ENCODE data around the gene AHCTF1. TPM values are rescaled to one million over a fixed set of nuclear protein-coding genes. Genes with fewer than 3 reads are reported as not detected.

The AHCTF1 gene
- total and polyA plus RNA-seq, 2 donors (not counting 3 experiments of a cell fraction or from before 2014, with no cell fraction given) = 5.5 to 32.1 TPM

DNA sequence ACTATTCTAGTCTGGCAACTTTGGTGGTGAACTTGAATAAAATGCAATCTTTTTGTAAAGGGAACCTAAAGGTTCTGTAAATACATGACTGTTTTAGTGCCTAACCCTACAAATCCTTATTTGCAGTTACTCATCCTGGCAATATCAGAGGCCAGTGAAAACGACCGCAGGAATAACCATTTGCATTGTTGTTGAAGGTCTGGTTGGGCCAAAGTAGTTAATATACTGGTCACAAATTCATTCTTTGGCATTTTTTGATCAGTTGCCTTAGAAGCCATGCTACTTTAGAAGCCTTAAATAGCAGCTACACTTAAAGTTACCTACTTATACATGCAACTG, 93.7 kb downstream of the AHCTF1 start:
- no peak for TF ChIP-seq POLR2AphosphoS5 (IDR thresholded peaks at IDR 0.05; ENCODE audit: insufficient read depth, low read depth, low read length)
- TF ChIP-seq, protein P1, sequence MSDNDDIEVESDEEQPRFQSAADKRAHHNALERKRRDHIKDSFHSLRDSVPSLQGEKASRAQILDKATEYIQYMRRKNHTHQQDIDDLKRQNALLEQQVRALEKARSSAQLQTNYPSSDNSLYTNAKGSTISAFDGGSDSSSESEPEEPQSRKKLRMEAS (IDR thresholded peaks at IDR 0.05; ENCODE audit: insufficient read depth, insufficient read length) = no peak
- no peak for TF ChIP-seq EZH2 (IDR thresholded peaks at IDR 0.05; ENCODE audit: borderline replicate concordance, low read depth, low read length, severe bottlenecking)
- no peak for TF ChIP-seq MYC (IDR thresholded peaks at IDR 0.05; ENCODE audit: low read depth, low read length)
- TF ChIP-seq POLR2A (IDR thresholded peaks at IDR 0.05; ENCODE audit: low read depth, low read length) = no peak
- TF ChIP-seq, protein P2, sequence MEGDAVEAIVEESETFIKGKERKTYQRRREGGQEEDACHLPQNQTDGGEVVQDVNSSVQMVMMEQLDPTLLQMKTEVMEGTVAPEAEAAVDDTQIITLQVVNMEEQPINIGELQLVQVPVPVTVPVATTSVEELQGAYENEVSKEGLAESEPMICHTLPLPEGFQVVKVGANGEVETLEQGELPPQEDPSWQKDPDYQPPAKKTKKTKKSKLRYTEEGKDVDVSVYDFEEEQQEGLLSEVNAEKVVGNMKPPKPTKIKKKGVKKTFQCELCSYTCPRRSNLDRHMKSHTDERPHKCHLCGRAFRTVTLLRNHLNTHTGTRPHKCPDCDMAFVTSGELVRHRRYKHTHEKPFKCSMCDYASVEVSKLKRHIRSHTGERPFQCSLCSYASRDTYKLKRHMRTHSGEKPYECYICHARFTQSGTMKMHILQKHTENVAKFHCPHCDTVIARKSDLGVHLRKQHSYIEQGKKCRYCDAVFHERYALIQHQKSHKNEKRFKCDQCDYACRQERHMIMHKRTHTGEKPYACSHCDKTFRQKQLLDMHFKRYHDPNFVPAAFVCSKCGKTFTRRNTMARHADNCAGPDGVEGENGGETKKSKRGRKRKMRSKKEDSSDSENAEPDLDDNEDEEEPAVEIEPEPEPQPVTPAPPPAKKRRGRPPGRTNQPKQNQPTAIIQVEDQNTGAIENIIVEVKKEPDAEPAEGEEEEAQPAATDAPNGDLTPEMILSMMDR (IDR thresholded peaks at IDR 0.05; ENCODE audit: extremely low read depth in 1 of 2, insufficient read depth in 1 of 2, low read depth in 1 of 2, low read length in 2 of 2) = no peak
- no peak for TF ChIP-seq GATA2 (IDR thresholded peaks at IDR 0.05; ENCODE audit: insufficient read depth, insufficient read length, low read depth, low read length)
- no peak for TF ChIP-seq JUN (IDR thresholded peaks at IDR 0.05; ENCODE audit: borderline replicate concordance, insufficient read depth, insufficient read length, low read depth)
- TF ChIP-seq FOS (IDR thresholded peaks at IDR 0.05; ENCODE audit: borderline replicate concordance, insufficient read depth, low read length) = no peak
- Histone ChIP-seq H3K4me1 (ENCODE audit: control insufficient read depth, extremely low read depth, insufficient read depth, low read length) (no peaks in the 10 kb centered on the region), H3K9ac (replicated peaks; ENCODE audit: extremely low read depth, insufficient read depth, low read length) (no peak overlapping the region), H3K79me2 (ENCODE audit: control insufficient read depth, insufficient read depth, low read length) (no peaks in the 10 kb centered on the region), H3K9me1 (replicated peaks; ENCODE audit: control insufficient read depth, extremely low read depth, insufficient read depth, low read length) (no peaks in the 10 kb centered on the region), H2AFZ (ENCODE audit: low read depth, low read length) (no peak overlapping the region), H3K27ac (ENCODE audit: insufficient read depth, low read depth, low read length) (no peak overlapping the region), H3K36me3 (ENCODE audit: control insufficient read depth in 2 of 2, extremely low read depth in 1 of 2, insufficient read depth in 2 of 2, low read length in 2 of 2) (no peaks in the 10 kb centered on the region), H3K9me3 (replicated peaks; ENCODE audit: control insufficient read depth, insufficient read depth, low read length) (no peaks in the 10 kb centered on the region), H3K4me2 (ENCODE audit: insufficient read depth, low read length) (no peak overlapping the region), H4K20me1 (replicated peaks; ENCODE audit: control insufficient read depth, extremely low read depth, insufficient read depth, low read length) (no peaks in the 10 kb centered on the region), H3K4me3 (replicated peaks in 1 of 3; ENCODE audit: insufficient read depth in 1 of 3, low read depth in 1 of 3, low read length in 3 of 3) (no peak overlapping the region), H3K27me3 (ENCODE audit: control insufficient read depth in 2 of 2, insufficient read depth in 2 of 2, low read length in 2 of 2) (no peaks in the 10 kb centered on the region)
- no peak for DNase-seq (ENCODE audit: low read depth, low spot score)
- BruUV-seq (replicated peaks) = no TSS peak
- POLR2A ChIA-PET = no interaction called here
- FAIRE-seq = no peak
- CTCF ChIA-PET = no interaction called here
- intact Hi-C loops (cut with micrococcal nuclease) (loop anchor here (10.0 kb wide), 1 partner anchor 137 kb away; no protein-coding TSS in a partner anchor), dilution Hi-C loops (cut with MboI; ENCODE audit: extremely low pct_ligation_motif_present, low sequenced_read_pairs) (no loop called here)

Measured in endothelial cell of umbilical vein (primary cell).